Testis (tissue), 3 donors: ENCODE results near the gene ATRN. TPM values are rescaled to one million over a fixed set of nuclear protein-coding genes. Genes with fewer than 3 reads are reported as not detected.
"Not testable (repeated sequence)": the region's sequence is repeated elsewhere in the genome, so short reads cannot be mapped to it uniquely, and the experiment has no call there.

Experiments used
- DNase-seq: peaks from one replicate; pipeline ENCODE4 v3.0.0-alpha.2; 2019
- H3K27ac ChIP-seq, 2 donors: fragments of 200-600 bp; sonication (generic); one replicate each; pipeline ENCODE4 v1.5.1; 2019
- H3K27me3 ChIP-seq: fragments of 200-600 bp; sonication (generic); one replicate; pipeline ENCODE4 v1.5.1; 2019
- H3K36me3 ChIP-seq: fragments of 200-600 bp; sonication (generic); one replicate; pipeline ENCODE4 v1.5.1; 2017; ENCODE audit warnings: low read depth; ENCODE audit errors: missing control alignments
- H3K4me1 ChIP-seq: fragments of 200-600 bp; sonication (generic); one replicate; pipeline ENCODE4 v1.5.1; 2019
- H3K4me3 ChIP-seq, 2 donors: fragments of 200-600 bp; sonication (generic); one replicate each; pipeline ENCODE4 v1.5.1; 2017 to 2019
- H3K9me3 ChIP-seq: fragments of 200-600 bp; sonication (generic); one replicate; pipeline ENCODE4 v1.5.1; 2017
- POLR2A ChIP-seq: fragments of 450-650 bp; IDR thresholded peaks from one replicate; pipeline ENCODE4 v1.6.1; 2017; ENCODE audit warnings: antibody characterized with exemption, mild to moderate bottlenecking, moderate library complexity
- WGBS, 2 donors: methylation state at CpG; one replicate each; pipeline ENCODE4 v1.1.5; 2018; 5-methylcytosine and 5-hydroxymethylcytosine counted together
- intact Hi-C: fragments of 100-400 bp; cut with DNase I; formaldehyde crosslinking; loops from one replicate; pipeline ENCODE4 v1.15.1; 2023; ENCODE audit warnings: low total_unique reads
- polyA plus RNA-seq: library from polyadenylated mRNA; stranded (reverse); fragments of 350-450 nt; fragmentation: Illumina TruSeq; extraction: RNeasy Lipid Tissue Mini Kit (QIAGEN cat#74804); gene quantifications from one replicate; pipeline ENCODE4 v1.2.3, GENCODE V29; 2014; ENCODE audit warnings: low read depth, low replicate concordance; ENCODE audit not compliant: insufficient read depth
- total RNA-seq, 2 donors: library from RNA; depleted of rRNA; stranded (reverse); fragments of >200 nt; gene quantifications; one replicate each; pipeline ENCODE4 v1.2.3, GENCODE V29; 2016
- TF ChIP-seq, protein P1 (sequence below), 3 experiments: fragments of 450-650 bp in 2 of 3; fragments of 200-600 bp in 1 of 3; sonication (generic) in 1 of 3; IDR thresholded peaks; one replicate each; pipeline ENCODE4 v1.5.1; 2016 to 2019; ENCODE audit warnings: antibody characterized with exemption in 3 of 3, mild to moderate bottlenecking in 2 of 3, moderate library complexity in 1 of 3

The ATRN gene
- total and polyA plus RNA-seq, 3 donors from 2014 or later: 39.4 to 43.8 (median 42.7) TPM

- Histone ChIP-seq H3K36me3 (no peaks in the 10 kb centered on the region), H3K4me1 (peaks cover 18% of the 10 kb centered on the region), H3K27ac (peak overlapping the region; percentile 84 to 86), H3K4me3 (peak overlapping the region; percentile 85 to 97), H3K9me3 (no peaks in the 10 kb centered on the region), H3K27me3 (no peaks in the 10 kb centered on the region)
- intact Hi-C loops: no loop called here
- no peak for TF ChIP-seq POLR2A
- no peak for DNase-seq
- 0% methylated on average over 18 to 26 of the region's 30 CpGs for WGBS, 2 donors
Observed at GRCh38 chr20:3471397-3472021, 691 bp downstream of the ATRN start.

- peak overlapping the region; percentile 85 to 97 for H3K4me3 ChIP-seq
- intact Hi-C loops: no loop called here
- no peaks in the 10 kb centered on the region for H3K27me3 ChIP-seq
- TF ChIP-seq, protein P1, sequence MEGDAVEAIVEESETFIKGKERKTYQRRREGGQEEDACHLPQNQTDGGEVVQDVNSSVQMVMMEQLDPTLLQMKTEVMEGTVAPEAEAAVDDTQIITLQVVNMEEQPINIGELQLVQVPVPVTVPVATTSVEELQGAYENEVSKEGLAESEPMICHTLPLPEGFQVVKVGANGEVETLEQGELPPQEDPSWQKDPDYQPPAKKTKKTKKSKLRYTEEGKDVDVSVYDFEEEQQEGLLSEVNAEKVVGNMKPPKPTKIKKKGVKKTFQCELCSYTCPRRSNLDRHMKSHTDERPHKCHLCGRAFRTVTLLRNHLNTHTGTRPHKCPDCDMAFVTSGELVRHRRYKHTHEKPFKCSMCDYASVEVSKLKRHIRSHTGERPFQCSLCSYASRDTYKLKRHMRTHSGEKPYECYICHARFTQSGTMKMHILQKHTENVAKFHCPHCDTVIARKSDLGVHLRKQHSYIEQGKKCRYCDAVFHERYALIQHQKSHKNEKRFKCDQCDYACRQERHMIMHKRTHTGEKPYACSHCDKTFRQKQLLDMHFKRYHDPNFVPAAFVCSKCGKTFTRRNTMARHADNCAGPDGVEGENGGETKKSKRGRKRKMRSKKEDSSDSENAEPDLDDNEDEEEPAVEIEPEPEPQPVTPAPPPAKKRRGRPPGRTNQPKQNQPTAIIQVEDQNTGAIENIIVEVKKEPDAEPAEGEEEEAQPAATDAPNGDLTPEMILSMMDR (IDR thresholded peaks at IDR 0.05): no peak
- no peak for TF ChIP-seq POLR2A
- DNase-seq: no peak
- H3K4me1 ChIP-seq: peaks cover 18% of the 10 kb centered on the region
- H3K36me3 ChIP-seq: no peaks in the 10 kb centered on the region
- H3K9me3 ChIP-seq: no peaks in the 10 kb centered on the region
- no peak overlapping the region for H3K27ac ChIP-seq
- WGBS, 2 donors: 28 to 40% methylated on average over 3 of the region's 3 CpGs
Observed at GRCh38 chr20:3472105-3472504, 1.3 kb downstream of the ATRN start.

DNA sequence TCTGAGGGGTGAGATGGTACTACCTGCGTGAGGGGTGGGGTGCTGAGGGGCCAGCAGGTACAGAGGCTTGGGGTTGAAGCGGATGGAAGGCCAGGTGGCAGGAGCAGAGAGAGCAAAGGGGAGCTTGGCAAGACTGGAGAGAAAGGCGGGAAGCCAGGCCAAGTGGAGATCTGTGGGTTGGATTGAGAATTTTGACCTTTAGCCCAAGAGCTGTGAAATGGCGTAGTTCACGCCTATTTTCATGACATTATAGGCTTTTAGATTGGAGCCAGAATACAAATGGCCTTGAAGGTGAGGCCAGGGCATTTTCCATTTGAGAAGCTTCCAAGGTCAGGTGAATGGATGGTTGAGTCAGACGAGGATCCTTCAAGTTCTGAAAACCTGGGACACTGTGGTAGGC is 2.5 kb downstream of the ATRN start:
- Histone ChIP-seq H3K27ac (no peak overlapping the region), H3K36me3 (no peaks in the 10 kb centered on the region), H3K4me1 (peaks cover 18% of the 10 kb centered on the region), H3K9me3 (no peaks in the 10 kb centered on the region), H3K4me3 (no peak overlapping the region), H3K27me3 (no peaks in the 10 kb centered on the region)
- intact Hi-C loops: no loop called here
- DNase-seq: no peak
- WGBS, 2 donors: 83 to 90% methylated on average over 6 of the region's 6 CpGs
- TF ChIP-seq, protein P1 (IDR thresholded peaks at IDR 0.05): no peak
- no peak for TF ChIP-seq POLR2A

DNA sequence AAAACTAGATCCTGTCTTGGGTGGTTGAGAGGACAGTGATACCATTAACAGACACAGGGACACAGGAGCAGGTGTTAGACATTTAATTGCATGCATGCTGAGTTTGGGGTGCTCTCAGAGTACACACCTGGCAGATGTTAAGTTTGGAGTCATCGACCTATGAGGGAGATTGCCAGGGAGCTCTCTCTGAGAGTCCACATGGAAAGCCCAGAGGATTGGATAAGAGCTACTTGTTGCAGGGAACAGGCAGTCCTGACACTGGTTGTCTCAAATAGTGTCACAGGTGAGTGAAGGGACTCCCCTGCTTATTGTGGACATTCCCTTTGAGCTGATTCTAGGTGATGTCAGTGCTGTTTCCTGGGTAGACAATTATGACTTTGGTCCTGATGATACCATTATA is 3.1 kb downstream of the ATRN start:
- Histone ChIP-seq H3K36me3 (no peaks in the 10 kb centered on the region), H3K4me3 (no peak overlapping the region), H3K27me3 (no peaks in the 10 kb centered on the region), H3K4me1 (peaks cover 18% of the 10 kb centered on the region), H3K9me3 (no peaks in the 10 kb centered on the region), H3K27ac (no peak overlapping the region)
- DNase-seq: no peak
- intact Hi-C loops: no loop called here
- TF ChIP-seq, protein P1 (IDR thresholded peaks at IDR 0.05): no peak
- no peak for TF ChIP-seq POLR2A
- 82 to 97% methylated on average over 1 of the region's 1 CpG for WGBS, 2 donors

- H3K27me3 ChIP-seq, H3K4me3 ChIP-seq, H3K9me3 ChIP-seq, DNase-seq, intact Hi-C loops, H3K27ac ChIP-seq, H3K36me3 ChIP-seq: not testable (repeated sequence)
- H3K4me1 ChIP-seq: peaks cover 12% of the 10 kb centered on the region
- 94 to 100% methylated on average over 1 of the region's 1 CpG for WGBS, 2 donors
Observed at GRCh38 chr20:3477003-3477860, 6.4 kb downstream of the ATRN start.
